HEK293 (cell line): ENCODE measurements around the gene ISYNA1.

ENCODE experiments used
- CTCF ChIA-PET: fragments of 350-600 bp; formaldehyde crosslinking; extraction: SDS; loops from one replicate; lab custom pipeline; 2021; ENCODE audit warnings: antibody characterized with exemption; lab: Yijun Ruan, JAX
- POLR2A ChIA-PET: fragments of 300-600 bp; formaldehyde crosslinking; extraction: SDS; loops from one replicate; lab custom pipeline; 2020; ENCODE audit warnings: antibody characterized with exemption, inconsistent platforms; lab: Yijun Ruan, JAX
- H3K27ac ChIP-seq: fragments of 200-500 bp; sonication (Bioruptor generic); 2 replicates; pipeline ENCODE4 v1.5.1; 2014; ENCODE audit warnings: low read depth, low read length, control low read depth, inconsistent platforms; ENCODE audit errors: extremely low read depth
- H3K36me3 ChIP-seq, 2 experiments: fragments of 200-500 bp in 1 of 2; sonication (Bioruptor generic) in 1 of 2; 1 replicate in 1 of 2; 2 replicates in 1 of 2; pipeline ENCODE4 v1.5.1; 2014 to 2017; ENCODE audit warnings: inconsistent platforms in 2 of 2, low read length in 2 of 2; ENCODE audit not compliant: control insufficient read depth in 2 of 2, insufficient read depth in 1 of 2
- H3K4me1 ChIP-seq: fragments of 200-500 bp; sonication (Bioruptor generic); 2 replicates; pipeline ENCODE4 v1.5.1; 2014; ENCODE audit warnings: mild to moderate bottlenecking, low read length, inconsistent platforms; ENCODE audit not compliant: control insufficient read depth, insufficient read depth
- H3K4me3 ChIP-seq: 2 replicates; pipeline ENCODE4 v1.5.1; 2011; ENCODE audit warnings: low read depth, mild to moderate bottlenecking, control low read depth, low read length, moderate library complexity
- H3K9me3 ChIP-seq: fragments of 200-500 bp; sonication (Bioruptor generic); 2 replicates; pipeline ENCODE4 v1.5.1; 2014; ENCODE audit warnings: low read depth, low read length, inconsistent platforms; ENCODE audit not compliant: control insufficient read depth, insufficient read depth
- EGR2 ChIP-seq: fragments of 450-650 bp; formaldehyde crosslinking; IDR thresholded peaks from 2 replicates; pipeline ENCODE4 v1.5.1; 2016; ENCODE audit warnings: low read depth, missing biosample characterization, missing genetic modification characterization
- GLIS1 ChIP-seq: fragments of 450-650 bp; formaldehyde crosslinking; IDR thresholded peaks from 2 replicates; pipeline ENCODE4 v1.5.1; 2016; ENCODE audit warnings: missing biosample characterization, missing genetic modification characterization
- KLF1 ChIP-seq: fragments of 450-650 bp; formaldehyde crosslinking; IDR thresholded peaks from 2 replicates; pipeline ENCODE4 v1.5.1; 2016; ENCODE audit warnings: missing biosample characterization, missing genetic modification characterization
- ZFHX2 ChIP-seq: fragments of 450-650 bp; formaldehyde crosslinking; conservative IDR thresholded peaks from 2 replicates; pipeline ENCODE4 v1.5.1; 2016; ENCODE audit warnings: missing biosample characterization, missing genetic modification characterization
- ZNF155 ChIP-seq: fragments of 450-650 bp; formaldehyde crosslinking; IDR thresholded peaks from 2 replicates; pipeline ENCODE4 v1.5.1; 2016; ENCODE audit warnings: missing biosample characterization, missing genetic modification characterization
- ZNF2 ChIP-seq: fragments of 450-650 bp; formaldehyde crosslinking; IDR thresholded peaks from 2 replicates; pipeline ENCODE4 v1.5.1; 2016; ENCODE audit warnings: missing biosample characterization, missing genetic modification characterization
- ZNF239 ChIP-seq: fragments of 450-650 bp; formaldehyde crosslinking; IDR thresholded peaks from 2 replicates; pipeline ENCODE4 v1.5.1; 2016; ENCODE audit warnings: missing biosample characterization, missing genetic modification characterization
- ZNF248 ChIP-seq: fragments of 450-650 bp; formaldehyde crosslinking; IDR thresholded peaks from 2 replicates; pipeline ENCODE4 v1.5.1; 2017; ENCODE audit warnings: missing biosample characterization, missing genetic modification characterization
- ZNF423 ChIP-seq: fragments of 450-650 bp; formaldehyde crosslinking; IDR thresholded peaks from 2 replicates; pipeline ENCODE4 v1.5.1; 2016; ENCODE audit warnings: missing biosample characterization, missing genetic modification characterization
- ZNF548 ChIP-seq: fragments of 450-650 bp; formaldehyde crosslinking; IDR thresholded peaks from 2 replicates; pipeline ENCODE4 v1.5.1; 2016; ENCODE audit warnings: missing biosample characterization, missing genetic modification characterization
- ZNF560 ChIP-seq: fragments of 450-650 bp; formaldehyde crosslinking; IDR thresholded peaks from 2 replicates; pipeline ENCODE4 v1.5.1; 2017; ENCODE audit warnings: missing biosample characterization, missing genetic modification characterization, borderline replicate concordance
- ZNF623 ChIP-seq: fragments of 450-650 bp; formaldehyde crosslinking; IDR thresholded peaks from 2 replicates; pipeline ENCODE4 v1.5.1; 2016; ENCODE audit warnings: missing biosample characterization, missing genetic modification characterization
- ZNF660 ChIP-seq: fragments of 450-650 bp; IDR thresholded peaks from 2 replicates; pipeline ENCODE4 v1.5.1; 2018; ENCODE audit warnings: missing biosample characterization, mild to moderate bottlenecking, missing genetic modification characterization
- ZNF843 ChIP-seq: fragments of 450-650 bp; formaldehyde crosslinking; IDR thresholded peaks from 2 replicates; pipeline ENCODE4 v1.5.1; 2016; ENCODE audit warnings: missing biosample characterization, missing genetic modification characterization
- TF ChIP-seq, protein P1 (sequence below): fragments of 450-650 bp; formaldehyde crosslinking; optimal IDR thresholded peaks from 2 replicates; pipeline ENCODE3; 2016; ENCODE audit warnings: missing biosample characterization, mild to moderate bottlenecking, missing genetic modification characterization
- TF ChIP-seq, protein P2 (sequence below): fragments of 450-650 bp; formaldehyde crosslinking; IDR thresholded peaks from 2 replicates; pipeline ENCODE4 v1.5.1; 2017; ENCODE audit warnings: missing biosample characterization, missing genetic modification characterization
- TF ChIP-seq, protein P3 (sequence below): fragments of 450-650 bp; formaldehyde crosslinking; IDR thresholded peaks from 2 replicates; pipeline ENCODE4 v1.5.1; 2016; ENCODE audit warnings: missing biosample characterization, missing genetic modification characterization
- TF ChIP-seq, protein P4 (sequence below): fragments of 450-650 bp; formaldehyde crosslinking; IDR thresholded peaks from 2 replicates; pipeline ENCODE4 v1.5.1; 2017; ENCODE audit warnings: missing biosample characterization, missing genetic modification characterization
- TF ChIP-seq, protein P5 (sequence below): fragments of 450-650 bp; formaldehyde crosslinking; IDR thresholded peaks from 2 replicates; pipeline ENCODE4 v1.5.1; 2016; ENCODE audit warnings: missing biosample characterization, missing genetic modification characterization
- TF ChIP-seq, protein P6 (sequence below): fragments of 450-650 bp; formaldehyde crosslinking; IDR thresholded peaks from 2 replicates; pipeline ENCODE4 v1.5.1; 2016; ENCODE audit warnings: missing biosample characterization, missing genetic modification characterization

Gene ISYNA1

GRCh38 chr19:18418029-18418482 lies 19.9 kb downstream of the ISYNA1 start:
- peaks cover 9% of the 10 kb centered on the region; the same call in 1 of the 2 replicates for H3K4me1 ChIP-seq
- H3K36me3 ChIP-seq: no peaks in the 10 kb centered on the region
- H3K9me3 ChIP-seq: no peaks in the 10 kb centered on the region
- no peak for TF ChIP-seq ZNF239 (tag by site-specific recombination)
- TF ChIP-seq ZFHX2 (tag by site-specific recombination): peak; percentile 73
- TF ChIP-seq ZNF248: no peak
- TF ChIP-seq, protein P1, sequence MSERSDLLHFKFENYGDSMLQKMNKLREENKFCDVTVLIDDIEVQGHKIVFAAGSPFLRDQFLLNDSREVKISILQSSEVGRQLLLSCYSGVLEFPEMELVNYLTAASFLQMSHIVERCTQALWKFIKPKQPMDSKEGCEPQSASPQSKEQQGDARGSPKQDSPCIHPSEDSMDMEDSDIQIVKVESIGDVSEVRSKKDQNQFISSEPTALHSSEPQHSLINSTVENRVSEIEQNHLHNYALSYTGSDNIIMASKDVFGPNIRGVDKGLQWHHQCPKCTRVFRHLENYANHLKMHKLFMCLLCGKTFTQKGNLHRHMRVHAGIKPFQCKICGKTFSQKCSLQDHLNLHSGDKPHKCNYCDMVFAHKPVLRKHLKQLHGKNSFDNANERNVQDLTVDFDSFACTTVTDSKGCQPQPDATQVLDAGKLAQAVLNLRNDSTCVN (tag by site-specific recombination): peak; percentile 26
- TF ChIP-seq, protein P2, sequence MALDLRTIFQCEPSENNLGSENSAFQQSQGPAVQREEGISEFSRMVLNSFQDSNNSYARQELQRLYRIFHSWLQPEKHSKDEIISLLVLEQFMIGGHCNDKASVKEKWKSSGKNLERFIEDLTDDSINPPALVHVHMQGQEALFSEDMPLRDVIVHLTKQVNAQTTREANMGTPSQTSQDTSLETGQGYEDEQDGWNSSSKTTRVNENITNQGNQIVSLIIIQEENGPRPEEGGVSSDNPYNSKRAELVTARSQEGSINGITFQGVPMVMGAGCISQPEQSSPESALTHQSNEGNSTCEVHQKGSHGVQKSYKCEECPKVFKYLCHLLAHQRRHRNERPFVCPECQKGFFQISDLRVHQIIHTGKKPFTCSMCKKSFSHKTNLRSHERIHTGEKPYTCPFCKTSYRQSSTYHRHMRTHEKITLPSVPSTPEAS (tag by site-specific recombination): 0 out of 2 replicates have a peak, but pooled peaks have one; percentile 60
- TF ChIP-seq ZNF560: no peak
- no peak for TF ChIP-seq ZNF623 (tag by site-specific recombination)
- no peak for TF ChIP-seq ZNF660 (tag by site-specific recombination)
- TF ChIP-seq ZNF423 (tag by site-specific recombination): no peak
- TF ChIP-seq GLIS1 (tag by site-specific recombination): peak; percentile 3; the same call in 1 of the 2 replicates
- TF ChIP-seq EGR2: 0 out of 2 replicates have a peak, but pooled peaks have one; percentile 50
- H3K27ac ChIP-seq: no peak overlapping the region
- ChIA-PET POLR2A (interaction anchor here (0.6 to 4.2 kb wide), 4 partner anchors 19 to 225 kb away, joined by 3 to 75 read pairs (median 4); partner anchors contain the start of genes JUND and MPV17L2), CTCF (interaction anchor here (0.7 to 4.5 kb wide), 7 partner anchors 8 to 768 kb away, joined by 3 to 32 read pairs (median 5); partner anchors contain the start of gene GDF15)
- no peak overlapping the region; the same call in 1 of the 2 replicates for H3K4me3 ChIP-seq

- H3K4me1 ChIP-seq: peaks cover 9% of the 10 kb centered on the region; the same call in 1 of the 2 replicates
- TF ChIP-seq GLIS1 (tag by site-specific recombination): peak; percentile 45; the same call in 1 of the 2 replicates
- TF ChIP-seq, protein P3, sequence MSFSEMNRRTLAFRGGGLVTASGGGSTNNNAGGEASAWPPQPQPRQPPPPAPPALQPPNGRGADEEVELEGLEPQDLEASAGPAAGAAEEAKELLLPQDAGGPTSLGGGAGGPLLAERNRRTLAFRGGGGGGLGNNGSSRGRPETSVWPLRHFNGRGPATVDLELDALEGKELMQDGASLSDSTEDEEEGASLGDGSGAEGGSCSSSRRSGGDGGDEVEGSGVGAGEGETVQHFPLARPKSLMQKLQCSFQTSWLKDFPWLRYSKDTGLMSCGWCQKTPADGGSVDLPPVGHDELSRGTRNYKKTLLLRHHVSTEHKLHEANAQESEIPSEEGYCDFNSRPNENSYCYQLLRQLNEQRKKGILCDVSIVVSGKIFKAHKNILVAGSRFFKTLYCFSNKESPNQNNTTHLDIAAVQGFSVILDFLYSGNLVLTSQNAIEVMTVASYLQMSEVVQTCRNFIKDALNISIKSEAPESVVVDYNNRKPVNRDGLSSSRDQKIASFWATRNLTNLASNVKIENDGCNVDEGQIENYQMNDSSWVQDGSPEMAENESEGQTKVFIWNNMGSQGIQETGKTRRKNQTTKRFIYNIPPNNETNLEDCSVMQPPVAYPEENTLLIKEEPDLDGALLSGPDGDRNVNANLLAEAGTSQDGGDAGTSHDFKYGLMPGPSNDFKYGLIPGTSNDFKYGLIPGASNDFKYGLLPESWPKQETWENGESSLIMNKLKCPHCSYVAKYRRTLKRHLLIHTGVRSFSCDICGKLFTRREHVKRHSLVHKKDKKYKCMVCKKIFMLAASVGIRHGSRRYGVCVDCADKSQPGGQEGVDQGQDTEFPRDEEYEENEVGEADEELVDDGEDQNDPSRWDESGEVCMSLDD (tag by site-specific recombination): peak; percentile 46; the same call in 1 of the 2 replicates
- TF ChIP-seq ZNF2 (tag by site-specific recombination): peak; percentile 16; the same call in 1 of the 2 replicates
- TF ChIP-seq ZNF843 (tag by site-specific recombination): no peak; the same call in 1 of the 2 replicates
- TF ChIP-seq, protein P4, sequence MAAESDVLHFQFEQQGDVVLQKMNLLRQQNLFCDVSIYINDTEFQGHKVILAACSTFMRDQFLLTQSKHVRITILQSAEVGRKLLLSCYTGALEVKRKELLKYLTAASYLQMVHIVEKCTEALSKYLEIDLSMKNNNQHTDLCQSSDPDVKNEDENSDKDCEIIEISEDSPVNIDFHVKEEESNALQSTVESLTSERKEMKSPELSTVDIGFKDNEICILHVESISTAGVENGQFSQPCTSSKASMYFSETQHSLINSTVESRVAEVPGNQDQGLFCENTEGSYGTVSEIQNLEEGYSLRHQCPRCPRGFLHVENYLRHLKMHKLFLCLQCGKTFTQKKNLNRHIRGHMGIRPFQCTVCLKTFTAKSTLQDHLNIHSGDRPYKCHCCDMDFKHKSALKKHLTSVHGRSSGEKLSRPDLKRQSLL (tag by site-specific recombination): 0 out of 2 replicates have a peak, but pooled peaks have one; percentile 30
- TF ChIP-seq ZNF548: no peak
- TF ChIP-seq, protein P5, sequence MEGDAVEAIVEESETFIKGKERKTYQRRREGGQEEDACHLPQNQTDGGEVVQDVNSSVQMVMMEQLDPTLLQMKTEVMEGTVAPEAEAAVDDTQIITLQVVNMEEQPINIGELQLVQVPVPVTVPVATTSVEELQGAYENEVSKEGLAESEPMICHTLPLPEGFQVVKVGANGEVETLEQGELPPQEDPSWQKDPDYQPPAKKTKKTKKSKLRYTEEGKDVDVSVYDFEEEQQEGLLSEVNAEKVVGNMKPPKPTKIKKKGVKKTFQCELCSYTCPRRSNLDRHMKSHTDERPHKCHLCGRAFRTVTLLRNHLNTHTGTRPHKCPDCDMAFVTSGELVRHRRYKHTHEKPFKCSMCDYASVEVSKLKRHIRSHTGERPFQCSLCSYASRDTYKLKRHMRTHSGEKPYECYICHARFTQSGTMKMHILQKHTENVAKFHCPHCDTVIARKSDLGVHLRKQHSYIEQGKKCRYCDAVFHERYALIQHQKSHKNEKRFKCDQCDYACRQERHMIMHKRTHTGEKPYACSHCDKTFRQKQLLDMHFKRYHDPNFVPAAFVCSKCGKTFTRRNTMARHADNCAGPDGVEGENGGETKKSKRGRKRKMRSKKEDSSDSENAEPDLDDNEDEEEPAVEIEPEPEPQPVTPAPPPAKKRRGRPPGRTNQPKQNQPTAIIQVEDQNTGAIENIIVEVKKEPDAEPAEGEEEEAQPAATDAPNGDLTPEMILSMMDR (tag by site-specific recombination): no peak
- TF ChIP-seq, protein P6, sequence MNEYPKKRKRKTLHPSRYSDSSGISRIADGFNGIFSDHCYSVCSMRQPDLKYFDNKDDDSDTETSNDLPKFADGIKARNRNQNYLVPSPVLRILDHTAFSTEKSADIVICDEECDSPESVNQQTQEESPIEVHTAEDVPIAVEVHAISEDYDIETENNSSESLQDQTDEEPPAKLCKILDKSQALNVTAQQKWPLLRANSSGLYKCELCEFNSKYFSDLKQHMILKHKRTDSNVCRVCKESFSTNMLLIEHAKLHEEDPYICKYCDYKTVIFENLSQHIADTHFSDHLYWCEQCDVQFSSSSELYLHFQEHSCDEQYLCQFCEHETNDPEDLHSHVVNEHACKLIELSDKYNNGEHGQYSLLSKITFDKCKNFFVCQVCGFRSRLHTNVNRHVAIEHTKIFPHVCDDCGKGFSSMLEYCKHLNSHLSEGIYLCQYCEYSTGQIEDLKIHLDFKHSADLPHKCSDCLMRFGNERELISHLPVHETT (tag by site-specific recombination): 0 out of 2 replicates have a peak, but pooled peaks have one; percentile 25
- no peak for TF ChIP-seq ZNF155
- peak; percentile 84 for TF ChIP-seq KLF1
Measured at GRCh38 chr19:18417250-18418028, 20.5 kb downstream of the ISYNA1 start.

More at GRCh38 chr19:18417250-18418028, 20.5 kb downstream of the ISYNA1 start:
- H3K27ac ChIP-seq: peak overlapping the region; percentile 64; the same call in 1 of the 2 replicates
- no peaks in the 10 kb centered on the region for H3K36me3 ChIP-seq
- peak overlapping the region; percentile 20 for H3K4me3 ChIP-seq
- no peaks in the 10 kb centered on the region for H3K9me3 ChIP-seq
- ChIA-PET POLR2A (interaction anchor here (0.6 to 4.2 kb wide), 6 partner anchors 8 to 225 kb away, joined by 3 to 75 read pairs (median 4); partner anchors contain the start of genes JUND and MPV17L2), CTCF (interaction anchor here (0.6 to 4.5 kb wide), 9 partner anchors 30 to 769 kb away, joined by 3 to 32 read pairs (median 4); partner anchors contain the start of gene GDF15)
